ENCODE data around the gene GNB5. TPM values are rescaled to one million over a fixed set of nuclear protein-coding genes. Genes with fewer than 3 reads are reported as not detected.

Gene GNB5
- total and polyA plus RNA-seq, 2 of the 13 experiments (the other 11 are each of a cell fraction or from before 2014, with no cell fraction given): 13.7 to 14.4 TPM

GRCh38 chr15:52146261-52146660 lies 44.9 kb downstream of the GNB5 start (continued):
- TF ChIP-seq, protein P1, sequence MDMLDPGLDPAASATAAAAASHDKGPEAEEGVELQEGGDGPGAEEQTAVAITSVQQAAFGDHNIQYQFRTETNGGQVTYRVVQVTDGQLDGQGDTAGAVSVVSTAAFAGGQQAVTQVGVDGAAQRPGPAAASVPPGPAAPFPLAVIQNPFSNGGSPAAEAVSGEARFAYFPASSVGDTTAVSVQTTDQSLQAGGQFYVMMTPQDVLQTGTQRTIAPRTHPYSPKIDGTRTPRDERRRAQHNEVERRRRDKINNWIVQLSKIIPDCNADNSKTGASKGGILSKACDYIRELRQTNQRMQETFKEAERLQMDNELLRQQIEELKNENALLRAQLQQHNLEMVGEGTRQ (IDR thresholded peaks at IDR 0.05; ENCODE audit: low read depth, low read length): no peak
- TF ChIP-seq, protein P1 (CRISPR knock-in tag; IDR thresholded peaks at IDR 0.05; ENCODE audit: borderline replicate concordance): no peak
- no peak for TF ChIP-seq ZNF558 (CRISPR knock-in tag; IDR thresholded peaks at IDR 0.05; ENCODE audit: borderline replicate concordance)

DNA sequence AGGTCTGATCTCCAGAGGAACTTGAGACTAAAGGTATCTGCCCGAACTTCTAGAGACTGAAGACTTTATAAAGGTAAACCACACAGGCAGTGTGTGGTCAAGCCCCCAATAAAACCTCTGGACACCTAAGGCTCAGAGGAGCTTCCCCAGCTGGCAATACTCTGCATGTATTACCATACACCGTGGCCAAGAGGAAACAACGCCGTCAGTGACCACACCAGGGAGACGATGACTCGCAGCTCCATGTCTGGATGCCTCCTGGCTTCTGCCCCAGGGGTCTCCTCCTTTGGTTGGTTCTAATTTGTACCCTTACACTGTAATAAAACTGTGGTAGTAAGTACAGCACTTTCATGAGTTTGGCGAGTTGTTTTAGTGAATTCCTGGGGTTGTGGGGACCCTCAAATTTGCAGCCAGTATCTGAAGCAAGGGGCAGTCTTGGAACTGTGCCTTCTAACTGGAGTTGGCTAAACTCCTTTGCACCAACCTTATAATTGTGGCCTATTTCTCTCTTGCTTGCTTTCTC lies 46.5 kb downstream of the GNB5 start:
- no peaks in the 10 kb centered on the region for H3K79me2 ChIP-seq (ENCODE audit: insufficient read depth, low read length)
- no peak for DNase-seq (ENCODE audit: low spot score)
- WGBS (ENCODE audit: low lambda C conversion rate): 93% methylated on average over 6 of the region's 7 CpGs
- H3K9ac ChIP-seq (ENCODE audit: insufficient read depth, low read depth, low read length): no peak overlapping the region
- no TSS peak for BruUV-seq (replicated peaks)
- ChIA-PET CTCF (ENCODE audit: low intra/inter-chr PET ratio, low total read pairs) (no interaction called here), POLR2A (interaction anchor here (0.8 kb wide), 1 partner anchor 32 kb away, joined by 3 read pairs; no protein-coding TSS in a partner anchor)
- no peak for ATAC-seq
- no peaks in the 10 kb centered on the region for H3K9me3 ChIP-seq (ENCODE audit: low read length)
- H3K4me3 ChIP-seq (replicated peaks in 1 of 3; ENCODE audit: insufficient read depth in 1 of 3, low read depth in 2 of 3, low read length in 3 of 3): no peak overlapping the region
- TF ChIP-seq SP5 (CRISPR knock-in tag; IDR thresholded peaks at IDR 0.05; ENCODE audit: borderline replicate concordance, low read depth) (no peak), ZNF20 (CRISPR knock-in tag; IDR thresholded peaks at IDR 0.05) (no peak), ATF2 (CRISPR knock-in tag; IDR thresholded peaks at IDR 0.05) (no peak), ZNF775 (CRISPR knock-in tag; IDR thresholded peaks at IDR 0.05; ENCODE audit: borderline replicate concordance) (no peak), CEBPG (CRISPR knock-in tag; IDR thresholded peaks at IDR 0.05) (no peak), BRF2 (CRISPR knock-in tag; IDR thresholded peaks at IDR 0.05) (no peak), THYN1 (CRISPR knock-in tag; IDR thresholded peaks at IDR 0.05; ENCODE audit: borderline replicate concordance, low read depth) (no peak)
- TF ChIP-seq, protein P2, sequence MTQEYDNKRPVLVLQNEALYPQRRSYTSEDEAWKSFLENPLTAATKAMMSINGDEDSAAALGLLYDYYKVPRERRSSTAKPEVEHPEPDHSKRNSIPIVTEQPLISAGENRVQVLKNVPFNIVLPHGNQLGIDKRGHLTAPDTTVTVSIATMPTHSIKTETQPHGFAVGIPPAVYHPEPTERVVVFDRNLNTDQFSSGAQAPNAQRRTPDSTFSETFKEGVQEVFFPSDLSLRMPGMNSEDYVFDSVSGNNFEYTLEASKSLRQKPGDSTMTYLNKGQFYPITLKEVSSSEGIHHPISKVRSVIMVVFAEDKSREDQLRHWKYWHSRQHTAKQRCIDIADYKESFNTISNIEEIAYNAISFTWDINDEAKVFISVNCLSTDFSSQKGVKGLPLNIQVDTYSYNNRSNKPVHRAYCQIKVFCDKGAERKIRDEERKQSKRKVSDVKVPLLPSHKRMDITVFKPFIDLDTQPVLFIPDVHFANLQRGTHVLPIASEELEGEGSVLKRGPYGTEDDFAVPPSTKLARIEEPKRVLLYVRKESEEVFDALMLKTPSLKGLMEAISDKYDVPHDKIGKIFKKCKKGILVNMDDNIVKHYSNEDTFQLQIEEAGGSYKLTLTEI (CRISPR knock-in tag; conservative IDR thresholded peaks at IDR 0.05): no peak
- H3K36me3 ChIP-seq (replicated peaks in 1 of 2; ENCODE audit: control insufficient read depth in 1 of 2, insufficient read depth in 2 of 2, low read length in 2 of 2): no peaks in the 10 kb centered on the region; a peak in 2 of 5 replicates
- intact Hi-C loops (cut with micrococcal nuclease; ENCODE audit: unreplicated experiment): no loop called here
- H3K27ac ChIP-seq (ENCODE audit: extremely low read length, insufficient read depth, low read length): no peak overlapping the region
- no peak overlapping the region for H3K4me2 ChIP-seq (ENCODE audit: low read depth, low read length)
- in situ Hi-C loops (cut with HindIII; ENCODE audit: extremely low pct_ligation_motif_present, low pct_unique_long_range_greater_than_20kb): loop anchor here (5.0 kb wide), 1 partner anchor 162 kb away; no protein-coding TSS in a partner anchor
- H4K20me1 ChIP-seq (ENCODE audit: insufficient read depth, low read length): no peaks in the 10 kb centered on the region
- H3K27me3 ChIP-seq (ENCODE audit: control insufficient read depth in 1 of 2, insufficient read depth in 2 of 2, low read length in 2 of 2): no peaks in the 10 kb centered on the region
- H2AFZ ChIP-seq (ENCODE audit: low read length): no peak overlapping the region
- no peak for FAIRE-seq
- peaks cover 17% of the 10 kb centered on the region for H3K4me1 ChIP-seq (ENCODE audit: insufficient read depth, low read length)

All from HepG2 (cell line).